GM12891 (cell line): ENCODE data around the gene C1orf35.

Experiments used
- DNase-seq: peaks from one replicate; pipeline ENCODE4 v3.0.0; 2011; ENCODE audit warnings: low spot score; ENCODE audit not compliant: insufficient read length
- FAIRE-seq: peaks from 2 replicates; lab custom pipeline; 2011; peaks lifted over from hg19 to GRCh38; lab: Jason Lieb, UNC
- PAX5 ChIP-seq: IDR thresholded peaks from 2 replicates; pipeline ENCODE4 v1.6.1; 2011; ENCODE audit warnings: low read length, moderate library complexity, mild to moderate bottlenecking; ENCODE audit not compliant: insufficient read depth, severe bottlenecking
- POLR2A ChIP-seq: IDR thresholded peaks from 2 replicates; pipeline ENCODE4 v1.6.1; 2011; ENCODE audit warnings: low read depth, low read length, control low read depth
- POLR2AphosphoS5 ChIP-seq: IDR thresholded peaks from 2 replicates; pipeline ENCODE4 v1.6.1; 2011; ENCODE audit warnings: low read depth, low read length, control low read depth
- POU2F2 ChIP-seq: IDR thresholded peaks from 2 replicates; pipeline ENCODE4 v1.6.1; 2011; ENCODE audit warnings: low read depth, mild to moderate bottlenecking, control low read depth, low read length, moderate library complexity
- SPI1 ChIP-seq: IDR thresholded peaks from 2 replicates; pipeline ENCODE4 v1.6.1; 2011; ENCODE audit warnings: low read depth, low read length, control low read depth
- TAF1 ChIP-seq: IDR thresholded peaks from 2 replicates; pipeline ENCODE4 v1.6.1; 2011; ENCODE audit warnings: low read depth, low read length, control low read depth

C1orf35 gene

DNA sequence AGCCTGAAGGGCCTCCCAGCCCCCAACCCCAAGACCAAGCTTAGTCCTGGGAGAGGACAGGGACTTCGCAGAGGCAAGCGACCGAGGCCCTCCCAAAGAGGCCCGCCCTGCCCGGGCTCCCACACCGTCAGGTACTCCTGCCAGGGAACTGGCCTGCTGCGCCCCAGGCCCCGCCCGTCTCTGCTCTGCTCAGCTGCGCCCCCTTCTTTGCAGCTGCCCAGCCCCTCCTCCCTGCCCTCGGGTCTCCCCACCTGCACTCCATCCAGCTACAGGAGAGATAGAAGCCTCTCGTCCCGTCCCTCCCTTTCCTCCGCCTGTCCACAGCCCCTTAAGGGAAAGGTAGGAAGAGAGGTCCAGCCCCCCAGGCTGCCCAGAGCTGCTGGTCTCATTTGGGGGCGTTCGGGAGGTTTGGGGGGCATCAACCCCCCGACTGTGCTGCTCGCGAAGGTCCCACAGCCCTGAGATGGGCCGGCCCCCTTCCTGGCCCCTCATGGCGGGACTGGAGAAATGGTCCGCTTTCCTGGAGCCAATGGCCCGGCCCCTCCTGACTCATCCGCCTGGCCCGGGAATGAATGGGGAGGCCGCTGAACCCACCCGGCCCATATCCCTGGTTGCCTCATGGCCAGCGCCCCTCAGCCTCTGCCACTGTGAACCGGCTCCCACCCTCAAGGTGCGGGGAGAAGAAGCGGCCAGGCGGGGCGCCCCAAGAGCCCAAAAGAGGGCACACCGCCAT lies 42.5 kb downstream of the C1orf35 start:
- TF ChIP-seq SPI1 (no peak), TAF1 (no peak), POU2F2 (no peak), POLR2AphosphoS5 (no peak), POLR2A (no peak), PAX5 (no peak)
- FAIRE-seq (no peak), DNase-seq (no peak)

- DNase-seq (peak; percentile 52), FAIRE-seq (no peak)
- no peak for TF ChIP-seq TAF1
- TF ChIP-seq POLR2A = no peak
- no peak for TF ChIP-seq SPI1
- no peak for TF ChIP-seq PAX5
- TF ChIP-seq POU2F2 = no peak
- no peak for TF ChIP-seq POLR2AphosphoS5
Observed at GRCh38 chr1:228059634-228060457, 43.3 kb downstream of the C1orf35 start.

GRCh38 chr1:228058949-228059633 lies 44.0 kb downstream of the C1orf35 start:
- FAIRE-seq (no peak), DNase-seq (no peak)
- no peak for TF ChIP-seq SPI1
- TF ChIP-seq TAF1 = no peak

DNA sequence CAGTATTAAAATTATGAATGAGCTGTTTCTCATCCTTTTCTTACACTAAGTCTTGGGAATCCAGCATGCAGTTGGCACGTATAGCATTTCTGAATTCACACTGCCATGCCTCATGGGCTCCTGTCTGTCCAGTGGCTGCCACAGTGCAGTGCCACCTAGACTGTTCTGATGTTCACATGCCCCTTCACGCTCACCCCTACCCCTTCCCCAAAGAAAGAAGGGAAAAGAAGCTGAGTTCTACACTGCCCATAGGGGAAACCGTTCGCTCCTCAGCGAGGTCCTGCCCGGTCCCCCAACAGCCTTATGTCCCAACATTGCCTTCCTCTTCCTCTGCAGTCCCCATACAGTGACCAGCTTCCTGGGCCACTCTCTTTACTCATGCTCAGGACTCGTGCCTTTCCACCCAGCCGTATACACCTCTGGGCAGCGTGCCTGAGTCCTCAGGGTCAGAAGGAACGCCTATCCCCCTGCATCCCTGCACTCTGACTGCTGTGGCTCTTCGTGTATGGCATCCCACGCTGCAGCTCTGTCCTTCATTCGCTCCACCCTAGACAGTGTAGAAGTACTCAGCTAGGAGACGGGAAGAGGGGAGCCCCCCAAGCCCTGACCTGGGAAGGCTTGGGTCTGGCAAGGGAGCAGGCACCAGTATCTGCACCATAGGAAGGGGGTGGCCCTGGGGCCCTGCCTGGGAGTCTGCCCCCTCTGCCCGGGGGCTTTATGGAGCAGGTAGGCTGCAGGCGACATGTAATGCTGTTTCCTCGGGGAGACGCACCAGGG lies 44.8 kb downstream of the C1orf35 start:
- no peak for FAIRE-seq
- TF ChIP-seq SPI1 (no peak), POU2F2 (no peak), POLR2A (no peak), TAF1 (no peak), PAX5 (no peak), POLR2AphosphoS5 (no peak)
- DNase-seq = no peak
